ENCODE measurements around the gene ZMPSTE24. TPM values are rescaled to one million over a fixed set of nuclear protein-coding genes. Genes with fewer than 3 reads are reported as not detected.

ZMPSTE24 gene
- total RNA-seq, 1 donor from 2014 or later, result 64.8 TPM

DNA sequence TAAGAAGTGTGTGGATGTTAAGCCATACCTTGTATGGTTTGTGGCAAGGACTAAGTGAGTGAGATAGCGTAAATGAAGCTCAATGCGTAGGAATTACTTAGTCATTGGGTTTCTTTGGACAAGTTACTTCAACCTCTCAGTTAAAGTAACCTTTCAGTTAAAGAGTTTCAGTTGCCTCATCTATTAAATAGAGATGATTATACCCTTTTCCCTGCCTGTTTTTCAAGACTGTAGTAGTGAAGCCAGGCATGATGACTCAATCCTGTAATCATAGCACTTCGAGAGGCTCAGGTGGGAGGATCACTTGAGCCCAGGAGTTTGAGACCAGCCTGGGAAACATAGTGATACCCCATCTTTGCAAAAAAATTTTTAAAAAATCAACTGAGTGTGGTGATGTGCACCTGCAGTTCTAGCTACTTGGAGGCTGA lies 6.3 kb downstream of the ZMPSTE24 start:
- DNase-seq (ENCODE audit: low spot score), result no peak

DNA sequence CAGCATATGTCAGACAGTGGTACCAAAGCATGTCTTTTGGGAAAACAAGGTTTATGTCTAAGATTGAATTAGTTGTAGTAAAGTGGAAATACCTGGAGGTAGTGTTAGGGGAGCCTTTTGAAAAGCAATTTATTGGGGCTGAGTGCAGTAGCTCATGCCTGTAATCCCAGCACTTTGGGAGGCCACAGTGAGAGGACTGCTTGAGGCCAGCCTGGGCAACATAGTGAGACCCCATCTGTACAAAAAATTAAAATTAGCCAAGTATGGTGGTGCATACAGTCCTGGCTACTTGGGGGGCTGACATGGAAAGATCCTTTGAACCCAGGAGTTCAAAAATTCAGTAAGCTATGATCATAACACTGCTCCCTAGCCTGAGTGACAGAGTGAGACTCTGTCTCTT lies 7.3 kb downstream of the ZMPSTE24 start:
- DNase-seq (ENCODE audit: low spot score), result no peak

DNA sequence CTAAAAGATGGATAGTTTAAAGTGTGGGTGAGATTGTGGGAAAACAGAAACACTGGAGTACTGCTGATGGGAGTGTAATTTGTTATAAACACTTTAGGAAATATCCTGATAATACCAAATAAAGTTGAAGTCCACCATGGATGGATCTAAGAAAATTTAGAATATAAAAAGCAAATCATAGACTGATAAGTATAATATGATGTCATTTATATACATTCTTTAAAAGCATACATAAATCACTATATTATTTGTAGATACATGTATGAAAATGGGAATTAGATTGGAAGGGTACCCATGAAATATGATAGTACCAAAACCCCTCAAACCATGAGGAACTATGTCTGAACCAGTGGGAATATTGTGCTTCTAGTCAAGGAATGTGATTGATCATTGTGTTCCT lies 7.9 kb downstream of the ZMPSTE24 start:
- no peak for DNase-seq (ENCODE audit: low spot score)

DNA sequence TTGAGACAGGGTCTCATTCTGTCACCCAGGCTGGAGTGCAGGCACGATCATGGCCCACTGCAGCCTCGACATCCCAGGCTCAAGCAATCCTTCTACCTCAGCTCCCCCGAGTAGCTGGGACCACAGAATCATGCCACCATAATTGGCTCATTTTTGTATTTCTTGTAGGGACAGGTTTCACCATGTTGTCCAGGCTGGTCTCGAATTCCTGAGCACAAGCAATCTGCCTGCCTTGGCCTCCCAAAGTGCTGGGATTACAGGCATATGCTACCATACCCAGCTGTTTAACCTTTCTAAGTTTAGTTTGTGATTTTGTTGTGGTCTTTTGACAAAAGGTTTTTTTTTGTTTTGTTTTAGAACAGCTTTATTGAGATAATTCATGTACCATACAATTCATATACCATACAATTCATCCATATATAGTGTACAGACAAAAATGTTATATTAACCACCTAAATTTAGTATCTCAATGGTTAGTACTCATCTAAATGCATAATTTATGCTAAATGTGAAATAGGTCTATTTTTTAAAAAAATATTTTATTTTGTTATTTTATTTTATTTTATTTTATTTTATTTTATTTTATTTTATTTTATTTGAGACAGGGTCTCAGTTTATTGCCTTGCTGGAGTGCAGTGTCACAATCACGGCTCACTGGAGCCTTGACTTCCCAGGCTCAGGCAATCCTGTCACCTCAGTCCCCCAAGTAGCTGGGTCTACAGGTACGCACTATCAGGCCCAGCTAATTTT lies 8.9 kb downstream of the ZMPSTE24 start:
- no peak for DNase-seq (ENCODE audit: low spot score)

DNA sequence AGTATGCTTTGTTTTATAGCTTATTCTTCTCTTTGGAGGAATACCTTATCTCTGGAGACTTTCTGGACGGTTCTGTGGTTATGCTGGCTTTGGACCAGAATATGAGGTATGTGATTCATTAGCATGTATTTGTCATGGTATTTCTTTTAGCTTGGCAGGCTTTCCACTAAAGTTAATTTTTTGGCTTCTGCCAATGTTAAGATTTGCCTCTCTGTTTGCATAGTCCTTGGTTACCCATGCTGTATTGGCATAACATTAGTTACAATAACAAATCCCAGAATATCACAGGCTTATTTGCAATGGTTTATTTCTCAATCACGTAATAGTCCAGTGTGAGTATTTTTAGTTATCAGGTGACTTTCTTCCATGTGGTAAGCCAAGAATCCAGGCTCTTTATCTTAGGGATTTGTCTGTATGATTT lies 9.7 kb downstream of the ZMPSTE24 start:
- DNase-seq (ENCODE audit: low spot score), result peak; percentile 60

DNA sequence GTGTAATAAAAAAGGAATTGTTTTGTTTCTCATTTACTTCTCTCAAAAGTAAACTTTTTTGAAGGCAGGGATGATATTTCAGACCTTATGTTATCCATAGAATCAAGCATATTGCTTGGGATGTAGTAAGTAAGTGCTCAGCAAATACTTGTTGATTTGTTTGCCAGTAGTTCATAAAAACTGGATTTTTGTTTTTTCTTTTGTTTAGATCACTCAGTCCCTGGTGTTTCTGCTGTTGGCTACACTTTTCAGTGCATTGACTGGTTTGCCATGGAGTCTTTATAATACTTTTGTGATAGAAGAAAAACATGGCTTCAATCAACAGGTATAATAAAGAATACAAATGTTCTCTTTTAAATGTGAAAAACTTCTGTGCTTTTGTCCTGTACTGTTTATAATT lies 10.2 kb downstream of the ZMPSTE24 start:
- DNase-seq (ENCODE audit: low spot score), result no peak

DNA sequence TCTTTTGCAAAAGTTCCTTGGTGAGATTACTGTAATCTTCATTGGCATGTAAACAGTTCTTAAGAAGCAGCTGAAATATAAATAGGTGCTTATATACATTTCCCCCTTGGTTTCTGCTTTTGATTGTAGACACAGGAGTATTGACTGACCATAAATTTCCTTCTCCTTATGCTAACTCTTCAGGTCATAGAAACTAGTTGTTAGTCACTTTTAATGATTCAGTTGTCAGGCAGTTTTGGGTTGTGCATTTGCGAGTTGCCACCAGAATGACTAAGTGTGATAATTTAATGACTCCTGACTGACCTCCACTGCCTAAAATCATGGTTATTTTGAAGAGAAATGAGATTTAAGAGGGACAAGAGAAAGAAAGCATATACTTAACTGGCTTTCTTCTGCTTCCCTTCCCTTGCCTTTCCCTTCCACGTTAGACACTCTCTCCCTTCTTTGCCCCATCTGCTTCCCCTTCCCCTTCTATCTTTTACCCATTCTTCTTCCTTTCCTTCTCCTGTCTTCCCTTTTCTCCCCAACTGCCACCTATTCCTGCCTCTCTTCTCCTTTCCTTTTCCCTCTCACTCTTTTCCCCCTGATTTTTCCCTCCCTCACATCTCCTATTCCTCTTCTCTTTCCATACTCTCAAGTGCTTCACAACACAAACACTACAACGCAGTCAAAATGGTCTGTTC lies 12.3 kb downstream of the ZMPSTE24 start:
- no peak for DNase-seq (ENCODE audit: low spot score)

DNA sequence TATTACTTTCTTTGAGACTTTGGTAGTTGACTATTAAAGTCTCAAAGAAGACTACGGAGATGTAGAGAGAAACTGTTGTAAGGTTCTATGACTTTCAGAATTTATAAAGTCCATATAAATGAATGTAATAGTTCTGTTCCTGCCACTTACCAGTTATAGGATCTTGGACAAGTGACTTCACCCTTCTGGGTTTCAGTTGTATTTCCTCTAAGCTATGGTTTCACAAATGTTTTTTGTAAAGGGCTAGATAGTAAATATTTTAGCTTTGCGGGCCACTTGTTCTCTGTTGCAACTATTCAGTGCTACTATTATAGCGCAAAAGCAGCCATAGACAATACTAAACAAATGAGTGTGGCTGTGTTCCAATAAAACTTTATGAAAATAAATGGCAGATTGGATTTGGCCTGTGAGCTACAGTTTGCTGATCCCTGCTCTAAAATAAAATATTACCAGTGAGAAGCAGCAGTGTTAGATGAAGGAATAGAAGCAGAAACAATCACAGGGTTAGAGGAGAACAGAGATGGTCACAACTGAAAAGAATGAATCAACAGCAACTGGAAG lies 14.7 kb downstream of the ZMPSTE24 start:
- no peak for DNase-seq (ENCODE audit: low spot score)

DNA sequence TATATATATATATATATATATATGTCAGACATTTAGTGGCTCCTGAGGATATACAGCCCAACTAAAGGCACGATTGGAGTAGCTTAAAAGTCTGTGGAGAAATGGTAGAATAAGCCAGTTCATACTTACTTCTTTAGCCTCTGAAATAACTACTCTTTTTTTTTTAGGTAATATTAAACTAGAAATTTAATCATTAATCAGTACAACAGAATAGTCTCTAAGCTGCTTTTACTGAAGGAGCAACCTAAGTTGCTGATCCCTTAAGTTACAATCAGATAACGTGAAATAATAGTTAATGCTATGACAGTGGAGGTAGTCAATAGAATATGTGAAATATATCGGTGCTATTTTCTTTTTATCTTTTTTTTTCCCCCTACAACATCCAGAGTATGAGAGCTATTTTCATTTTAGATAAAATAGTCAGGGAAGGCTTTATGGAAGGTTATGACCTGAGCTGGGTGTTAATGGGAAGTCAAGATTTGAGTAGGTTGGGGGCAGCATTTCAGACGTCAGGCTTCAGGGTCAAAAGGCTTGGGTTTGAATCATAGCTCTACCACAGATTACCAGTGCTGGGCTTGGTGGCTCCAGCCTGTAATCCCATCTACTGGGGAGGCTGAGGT lies 15.6 kb downstream of the ZMPSTE24 start:
- no peak for DNase-seq (ENCODE audit: low spot score)

DNA sequence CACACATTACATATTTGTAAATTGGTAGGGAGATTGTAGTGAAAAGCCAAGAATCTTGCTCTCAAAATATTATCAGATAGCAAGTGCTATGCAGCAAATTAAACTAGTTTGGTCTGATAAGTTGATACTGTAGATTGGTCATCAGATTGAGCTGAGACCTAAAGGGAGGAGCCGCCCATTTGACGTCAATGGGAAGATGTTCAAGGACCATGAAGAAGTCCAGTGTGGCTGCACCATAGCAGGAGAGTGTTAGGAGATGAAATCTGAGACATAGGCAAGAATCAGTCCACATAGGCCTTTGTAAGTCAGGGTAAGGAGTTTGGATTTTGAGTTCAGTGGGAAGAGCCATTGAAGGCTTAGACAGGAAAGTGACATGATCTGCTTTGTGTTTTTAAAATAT lies 16.3 kb downstream of the ZMPSTE24 start:
- DNase-seq (ENCODE audit: low spot score), result no peak

DNA sequence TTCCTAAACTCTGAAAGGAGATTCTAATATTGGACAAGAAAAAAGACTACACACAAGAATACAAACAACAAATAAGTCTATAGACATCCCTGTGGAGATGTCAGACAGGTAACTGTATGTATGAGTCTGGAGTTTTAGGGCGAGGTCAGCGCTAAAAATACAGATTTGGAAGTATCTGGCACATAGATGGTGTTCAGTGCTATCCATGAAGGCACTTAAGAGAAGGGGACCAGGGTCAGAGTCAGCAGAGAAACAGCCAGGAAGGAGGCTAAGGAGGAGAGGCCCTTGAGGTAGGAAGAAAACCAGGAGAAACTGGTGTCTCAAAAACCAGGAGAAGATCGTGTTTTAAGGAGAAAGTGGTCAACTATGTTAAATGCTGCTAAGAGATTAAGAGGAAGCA lies 18.1 kb downstream of the ZMPSTE24 start:
- DNase-seq (ENCODE audit: low spot score), result no peak

DNA sequence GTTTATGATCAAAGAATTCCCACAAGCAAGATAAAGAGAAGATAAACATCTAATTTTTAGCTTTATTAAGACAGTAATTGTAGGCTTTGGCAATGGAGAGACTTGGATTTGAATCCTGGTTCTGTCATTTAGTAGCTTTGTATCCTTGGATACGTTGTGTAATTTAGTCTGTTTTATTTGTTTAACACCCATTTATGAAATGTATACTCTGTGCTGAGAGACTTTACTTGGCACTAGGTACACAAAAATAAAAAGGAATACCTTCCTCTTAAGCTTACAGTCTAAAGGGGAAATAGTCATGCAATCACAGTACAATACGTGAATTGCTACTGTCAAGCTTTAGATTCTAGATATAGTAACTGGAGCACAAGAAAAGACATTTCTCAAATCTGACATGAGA lies 23.8 kb downstream of the ZMPSTE24 start:
- DNase-seq (ENCODE audit: low spot score), result no peak

DNA sequence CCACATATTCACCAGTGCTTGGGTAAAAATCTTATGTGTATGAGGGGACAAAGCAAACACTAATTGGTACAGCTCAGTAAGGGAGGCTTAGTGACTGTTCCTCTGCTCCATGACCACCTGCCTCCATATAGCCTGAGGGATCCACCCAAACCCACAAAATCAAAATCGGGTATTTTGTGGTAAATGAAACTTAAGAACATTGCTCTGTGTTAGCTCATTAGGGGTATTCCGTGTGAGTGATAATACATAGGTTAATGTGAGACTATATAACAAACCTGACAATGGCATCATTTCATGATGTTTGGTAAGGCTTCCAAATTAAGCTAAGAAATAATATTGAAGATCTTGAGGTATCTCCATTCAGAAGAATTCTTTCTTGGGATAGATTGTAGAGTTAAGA lies 33.3 kb downstream of the ZMPSTE24 start:
- no peak for DNase-seq (ENCODE audit: low spot score)

DNA sequence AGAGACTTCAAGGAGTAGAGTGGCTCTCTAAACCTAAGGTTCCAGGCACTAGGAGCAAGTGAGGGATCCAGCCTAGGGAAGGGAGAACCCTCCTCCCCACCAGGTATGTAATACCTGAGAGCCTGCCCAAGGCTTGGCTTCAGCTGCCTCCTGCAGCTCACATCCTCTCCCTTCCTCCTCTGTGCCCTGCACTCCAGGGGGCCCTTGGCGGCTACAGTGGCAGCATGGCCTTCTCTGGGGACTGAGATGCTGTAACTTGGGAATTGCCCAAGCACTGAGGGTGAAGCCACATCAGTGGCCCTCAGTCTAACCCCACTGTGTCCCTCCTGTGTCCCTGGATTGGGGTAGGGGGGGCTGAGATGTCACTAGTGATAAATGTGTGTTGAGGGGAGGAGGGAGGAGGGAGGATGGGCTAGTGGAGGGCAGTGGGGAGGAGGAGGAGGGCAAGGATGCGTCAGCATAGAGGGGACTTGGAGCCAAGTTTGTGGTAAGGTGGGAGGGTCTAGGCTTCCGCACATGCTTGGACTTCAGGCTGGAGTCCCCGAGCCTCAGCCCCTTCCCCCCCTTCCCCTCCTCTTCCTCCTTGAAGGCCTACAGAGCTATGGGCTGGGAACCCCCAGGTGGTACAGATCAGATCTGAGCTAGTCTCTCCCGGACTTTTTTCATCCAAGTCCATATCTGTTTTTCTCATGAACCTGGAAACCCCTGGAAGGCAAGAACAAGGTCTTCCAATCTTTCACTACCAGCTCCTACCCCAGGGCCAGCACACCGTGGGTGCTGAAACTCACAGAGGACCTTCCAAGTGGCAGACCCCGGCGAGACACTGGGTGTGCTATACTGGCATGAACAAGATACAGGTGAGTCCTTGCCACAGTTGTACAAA lies 41.6 kb downstream of the ZMPSTE24 start:
- no peak for DNase-seq (ENCODE audit: low spot score)

DNA sequence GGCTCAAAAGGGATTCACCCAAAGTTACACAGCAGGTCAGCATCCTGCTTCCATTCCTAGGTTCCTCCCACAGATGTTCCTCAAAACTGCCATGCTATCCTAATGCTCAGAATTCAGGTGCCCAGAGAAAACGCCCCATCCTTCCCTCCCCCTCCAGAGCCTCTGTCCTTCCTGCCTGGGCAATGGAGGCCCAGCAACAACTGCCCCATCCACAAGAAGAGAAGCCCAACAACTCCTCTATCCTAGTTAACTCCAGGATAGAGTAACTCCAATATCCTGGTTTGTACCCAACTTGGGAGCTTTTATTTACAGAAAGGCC lies 42.2 kb downstream of the ZMPSTE24 start:
- no peak for DNase-seq (ENCODE audit: low spot score)

DNA sequence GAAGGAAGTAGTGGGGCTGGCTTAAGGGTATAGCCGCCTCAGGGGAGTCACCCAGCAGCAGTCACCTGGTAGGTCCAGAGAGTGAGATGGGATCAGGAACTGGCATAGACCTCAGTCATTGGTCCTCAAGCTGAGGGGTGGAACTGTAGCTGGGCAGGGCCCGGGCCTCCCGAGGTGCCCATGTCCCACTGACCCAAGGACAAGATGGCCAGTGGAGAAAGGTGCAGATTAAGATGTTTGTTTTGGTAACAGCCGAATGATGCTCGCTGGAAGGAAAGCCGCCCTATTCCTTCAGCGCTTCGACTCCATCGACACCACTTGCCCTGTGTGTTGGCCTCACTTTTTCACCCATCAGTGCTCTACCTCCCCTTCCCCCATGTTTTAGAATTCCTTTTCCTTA lies 42.6 kb downstream of the ZMPSTE24 start:
- no peak for DNase-seq (ENCODE audit: low spot score)

DNA sequence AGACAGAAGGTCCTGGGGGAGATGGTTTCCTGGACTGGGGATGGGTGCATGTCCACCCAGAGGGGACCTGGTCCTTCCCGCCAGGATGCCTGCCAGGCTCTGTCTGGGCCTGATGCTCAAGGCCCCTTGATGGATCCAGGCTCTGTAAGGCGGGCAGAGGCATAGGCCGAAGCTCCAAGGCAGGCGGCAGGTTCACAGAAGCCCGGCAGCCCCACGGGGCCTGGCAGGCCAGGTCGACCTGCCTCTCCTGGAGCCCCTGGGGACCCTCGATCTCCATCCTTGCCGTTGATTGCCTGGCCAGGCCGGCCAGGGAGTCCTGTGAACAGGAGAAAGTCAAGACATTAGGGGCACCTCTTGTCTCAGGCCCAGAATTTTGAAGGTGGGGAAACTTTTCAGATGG lies 43.0 kb downstream of the ZMPSTE24 start:
- DNase-seq (ENCODE audit: low spot score), result no peak

DNA sequence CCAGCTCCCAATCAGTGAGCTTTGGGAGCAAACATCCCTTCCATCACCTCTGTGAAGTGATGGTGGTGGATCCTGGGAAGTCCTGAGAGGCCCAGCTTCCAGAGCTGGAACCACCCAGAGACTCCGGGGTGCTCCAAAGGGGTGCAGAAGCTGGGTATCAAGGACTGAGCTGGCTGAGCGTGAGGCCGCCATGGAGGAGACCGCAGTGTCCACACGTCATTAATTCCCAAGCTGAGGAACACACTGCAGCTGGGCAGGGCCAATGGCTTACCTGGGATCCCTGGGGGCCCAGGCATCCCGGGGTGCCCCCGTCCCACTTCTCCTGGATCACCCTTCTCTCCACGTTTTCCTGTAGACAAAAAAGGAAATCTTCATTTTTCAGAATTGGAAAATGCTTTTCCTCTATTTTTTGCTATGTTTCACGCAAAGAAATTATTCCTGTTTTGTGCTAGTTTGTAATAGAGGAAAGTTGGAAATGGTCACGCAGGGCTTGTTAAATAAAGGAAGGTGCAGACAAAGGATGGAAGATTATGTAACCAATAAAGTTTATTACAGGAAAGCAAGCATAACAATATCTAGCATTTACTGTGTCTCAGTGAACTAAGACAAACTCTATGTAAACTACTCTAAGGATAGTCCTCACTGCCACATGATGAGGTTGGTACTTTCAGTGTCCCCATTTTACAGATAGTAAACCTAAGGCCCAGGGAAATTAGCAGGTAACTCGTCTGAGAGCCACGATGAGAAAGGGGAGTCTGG lies 43.7 kb downstream of the ZMPSTE24 start:
- DNase-seq (ENCODE audit: low spot score), result no peak

DNA sequence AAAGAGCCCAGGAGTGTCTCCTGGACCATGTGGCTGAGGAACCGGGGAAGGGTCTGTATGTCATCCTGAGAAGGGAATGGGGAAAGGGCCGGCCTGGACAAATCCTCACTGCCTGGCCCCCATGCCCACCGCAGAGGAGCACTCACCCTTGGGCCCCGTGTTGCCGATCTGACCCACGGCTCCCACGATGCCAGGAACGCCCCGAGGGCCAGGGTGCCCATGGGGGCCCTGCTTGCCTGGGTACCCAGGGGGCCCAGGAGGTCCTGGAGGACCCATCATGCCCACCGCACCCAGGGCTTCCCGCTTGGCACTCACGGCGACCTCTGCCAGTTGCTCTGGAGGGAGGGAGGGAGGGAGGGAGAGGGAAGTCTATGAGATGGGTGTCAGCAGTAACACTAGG lies 44.4 kb downstream of the ZMPSTE24 start:
- DNase-seq (ENCODE audit: low spot score), result no peak

DNA sequence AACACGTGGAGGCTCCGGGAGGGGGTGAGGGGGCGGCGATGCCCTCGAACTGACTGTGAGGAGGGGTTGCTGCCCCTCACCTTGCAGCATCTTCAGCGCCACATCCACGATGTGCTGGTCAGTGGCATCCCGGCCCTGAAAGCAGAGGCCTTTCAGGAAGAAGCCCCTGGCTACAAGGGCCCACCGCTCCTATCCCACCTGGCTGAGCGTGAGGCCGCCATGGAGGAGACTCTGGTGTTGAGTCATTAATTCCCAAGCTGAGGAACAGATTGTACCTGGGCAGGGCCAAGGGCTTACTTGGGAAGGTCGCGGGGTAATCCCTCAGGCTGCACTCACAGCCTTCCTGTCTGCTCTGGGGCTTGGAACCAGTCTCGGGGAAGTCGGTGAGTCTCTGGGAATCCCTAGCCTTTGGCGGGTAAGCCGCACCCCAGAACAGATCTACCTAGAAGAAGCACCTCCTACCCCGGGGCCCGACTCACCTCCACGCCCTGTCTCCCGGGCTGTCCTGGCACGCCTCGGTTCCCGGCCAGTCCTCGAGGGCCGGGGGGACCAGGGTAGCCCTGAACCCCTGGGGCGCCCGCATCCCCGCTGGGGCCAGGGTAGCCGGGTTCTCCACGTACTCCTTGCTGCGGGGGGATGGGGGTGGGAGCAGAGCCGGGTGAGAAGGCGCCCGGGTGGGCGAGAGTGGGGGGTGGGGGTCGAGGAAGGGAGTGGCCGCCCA lies 45.2 kb downstream of the ZMPSTE24 start:
- DNase-seq (ENCODE audit: low spot score), result no peak

DNA sequence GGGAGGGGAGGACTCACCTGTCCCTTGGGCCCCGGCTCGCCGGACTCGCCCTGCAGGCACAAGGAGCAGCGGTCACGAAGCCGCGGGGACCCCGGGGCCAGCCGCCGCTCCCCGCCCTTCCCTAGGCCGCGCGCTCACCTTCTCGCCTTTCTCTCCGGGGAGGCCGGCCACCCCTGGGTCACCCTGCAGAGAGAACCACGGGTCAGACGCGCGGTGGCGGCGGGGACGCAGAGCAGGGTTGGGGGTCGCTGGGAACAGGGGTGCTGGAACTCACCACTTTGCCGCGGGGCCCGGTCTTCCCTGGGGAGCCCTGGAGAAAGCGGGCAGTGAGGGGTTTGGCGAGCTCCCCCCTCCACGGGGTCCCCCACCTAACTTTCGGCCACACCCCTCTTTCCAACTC lies 45.8 kb downstream of the ZMPSTE24 start:
- DNase-seq (ENCODE audit: low spot score), result no peak

Data from mucosa of gallbladder (tissue), 1 donor.